PC-9 (cell line): ENCODE measurements around the gene TRAF6.

Experiments
- CTCF ChIP-seq: fragments of 200-600 bp; sonication (generic); conservative IDR thresholded peaks from 2 replicates; pipeline ENCODE4 v1.6.1; 2017; ENCODE audit warnings: mixed run types, antibody characterized with exemption, mild to moderate bottlenecking, moderate library complexity
- EZH2 ChIP-seq: fragments of 200-600 bp; sonication (generic); IDR thresholded peaks from 2 replicates; pipeline ENCODE4 v1.8.0; 2017; ENCODE audit warnings: antibody characterized with exemption, low read depth

- TF ChIP-seq CTCF = no peak
- TF ChIP-seq EZH2 = no peak
Measured at GRCh38 chr11:36508743-36509142, 1.3 kb downstream of the TRAF6 start.
